Thyroid gland (tissue), 4 donors: ENCODE results near the gene CPN2. TPM values are rescaled to one million over a fixed set of nuclear protein-coding genes. Genes with fewer than 3 reads are reported as not detected.

Experiments used
- DNase-seq, 2 donors: peaks; one replicate each; pipeline ENCODE4 v3.0.0-alpha.2; 2019
- H3K27ac ChIP-seq, 3 donors: fragments of 200-600 bp; sonication (generic); 1 replicate in 2 of 3; 2 replicates in 1 of 3; pipeline ENCODE4 v1.5.1; 2016 to 2019; ENCODE audit warnings: mild to moderate bottlenecking in 1 of 3, moderate library complexity in 1 of 3
- H3K27me3 ChIP-seq: fragments of 200-600 bp; sonication (generic); one replicate; pipeline ENCODE4 v1.5.1; 2019
- H3K36me3 ChIP-seq, 2 donors: fragments of 200-600 bp; sonication (generic); one replicate each; pipeline ENCODE4 v1.5.1; 2016 to 2019
- H3K4me1 ChIP-seq, 2 donors: fragments of 200-600 bp; sonication (generic); one replicate each; pipeline ENCODE4 v1.5.1; 2017 to 2019
- H3K4me3 ChIP-seq, 3 donors: fragments of 200-600 bp; sonication (generic); replicated peaks in 1 of 3; 1 replicate in 2 of 3; 2 replicates in 1 of 3; pipeline ENCODE4 v1.5.1; 2016; ENCODE audit warnings: mild to moderate bottlenecking in 1 of 3
- H3K9me3 ChIP-seq: fragments of 200-600 bp; sonication (generic); one replicate; pipeline ENCODE4 v1.5.1; 2017
- POLR2A ChIP-seq, 2 donors: fragments of 450-650 bp; IDR thresholded peaks; one replicate each; pipeline ENCODE4 v1.6.1; 2017; ENCODE audit warnings: antibody characterized with exemption in 2 of 2, mild to moderate bottlenecking in 2 of 2, moderate library complexity in 1 of 2
- WGBS, 2 donors: methylation state at CpG; one replicate each; pipeline ENCODE4 v1.1.5; 2017; 5-methylcytosine and 5-hydroxymethylcytosine counted together
- intact Hi-C: fragments of 100-400 bp; cut with DNase I; formaldehyde crosslinking; loops from one replicate; pipeline ENCODE4 v1.15.1; 2023
- total RNA-seq, 4 donors: library from RNA; depleted of rRNA; stranded (reverse); fragments of >200 nt; gene quantifications; one replicate each; pipeline ENCODE4 v1.2.3, GENCODE V29; 2016
- TF ChIP-seq, protein P1 (sequence below), 6 experiments: fragments of 200-600 bp in 3 of 6; fragments of 450-650 bp in 3 of 6; sonication (generic) in 3 of 6; IDR thresholded peaks; one replicate each; pipeline ENCODE4 v1.5.1; 2016 to 2019; ENCODE audit warnings: antibody characterized with exemption in 6 of 6, mild to moderate bottlenecking in 2 of 6, inconsistent platforms in 1 of 6, moderate library complexity in 1 of 6

Gene CPN2
- total RNA-seq, 4 donors from 2014 or later: not detected

DNA sequence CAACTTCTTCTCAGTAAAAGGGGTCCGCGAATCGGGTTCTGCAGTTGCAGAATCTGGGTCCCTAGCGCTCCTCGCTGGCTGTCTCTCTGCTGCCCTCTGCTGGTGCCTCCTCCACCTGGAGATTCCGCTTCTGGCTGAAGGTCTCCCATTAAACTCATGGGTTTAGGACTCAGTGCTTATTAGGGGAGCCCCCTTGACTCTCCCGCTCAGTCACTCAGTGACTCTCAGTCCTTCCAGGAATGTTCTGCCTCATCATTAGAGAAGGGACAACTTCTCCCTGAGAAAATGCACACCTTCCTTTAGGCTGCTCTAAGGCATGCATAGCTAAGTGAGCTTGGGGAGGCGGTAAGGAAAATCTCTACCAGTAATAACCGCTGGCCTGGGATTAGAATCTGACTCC lies 7.1 kb downstream of the CPN2 start:
- H3K4me3 ChIP-seq: no peak overlapping the region
- H3K27ac ChIP-seq: no peak overlapping the region
- no peaks in the 10 kb centered on the region for H3K36me3 ChIP-seq
- peak; percentile 75 to 83 for DNase-seq
- H3K27me3 ChIP-seq: no peaks in the 10 kb centered on the region
- WGBS, 2 donors: 33 to 36% methylated on average over 8 to 9 of the region's 9 CpGs
- intact Hi-C loops: loop anchor here (5.0 kb wide), 1 partner anchor 53 kb away; the partner anchor contains the start of gene GP5
- no peaks in the 10 kb centered on the region for H3K9me3 ChIP-seq
- peaks cover 0 to 4% of the 10 kb centered on the region in 2 donors for H3K4me1 ChIP-seq
- TF ChIP-seq, protein P1, sequence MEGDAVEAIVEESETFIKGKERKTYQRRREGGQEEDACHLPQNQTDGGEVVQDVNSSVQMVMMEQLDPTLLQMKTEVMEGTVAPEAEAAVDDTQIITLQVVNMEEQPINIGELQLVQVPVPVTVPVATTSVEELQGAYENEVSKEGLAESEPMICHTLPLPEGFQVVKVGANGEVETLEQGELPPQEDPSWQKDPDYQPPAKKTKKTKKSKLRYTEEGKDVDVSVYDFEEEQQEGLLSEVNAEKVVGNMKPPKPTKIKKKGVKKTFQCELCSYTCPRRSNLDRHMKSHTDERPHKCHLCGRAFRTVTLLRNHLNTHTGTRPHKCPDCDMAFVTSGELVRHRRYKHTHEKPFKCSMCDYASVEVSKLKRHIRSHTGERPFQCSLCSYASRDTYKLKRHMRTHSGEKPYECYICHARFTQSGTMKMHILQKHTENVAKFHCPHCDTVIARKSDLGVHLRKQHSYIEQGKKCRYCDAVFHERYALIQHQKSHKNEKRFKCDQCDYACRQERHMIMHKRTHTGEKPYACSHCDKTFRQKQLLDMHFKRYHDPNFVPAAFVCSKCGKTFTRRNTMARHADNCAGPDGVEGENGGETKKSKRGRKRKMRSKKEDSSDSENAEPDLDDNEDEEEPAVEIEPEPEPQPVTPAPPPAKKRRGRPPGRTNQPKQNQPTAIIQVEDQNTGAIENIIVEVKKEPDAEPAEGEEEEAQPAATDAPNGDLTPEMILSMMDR (IDR thresholded peaks at IDR 0.05): peak; percentile 66 to 95 (median 84)
- TF ChIP-seq POLR2A (IDR thresholded peaks at IDR 0.05): no peak

- 96 to 97% methylated on average over 2 of the region's 2 CpGs for WGBS, 2 donors
- Histone ChIP-seq H3K27ac (no peak overlapping the region), H3K9me3 (no peaks in the 10 kb centered on the region), H3K27me3 (no peaks in the 10 kb centered on the region), H3K36me3 (no peaks in the 10 kb centered on the region), H3K4me3 (no peak overlapping the region), H3K4me1 (peaks cover 0 to 4% of the 10 kb centered on the region in 2 donors)
- no peak for DNase-seq
- TF ChIP-seq POLR2A (IDR thresholded peaks at IDR 0.05): no peak
- TF ChIP-seq, protein P1 (IDR thresholded peaks at IDR 0.05): no peak
- intact Hi-C loops: loop anchor here (5.0 kb wide), 1 partner anchor 54 kb away; the partner anchor contains the start of gene GP5
Observed at GRCh38 chr3:194343561-194343893, 7.6 kb downstream of the CPN2 start.

DNA sequence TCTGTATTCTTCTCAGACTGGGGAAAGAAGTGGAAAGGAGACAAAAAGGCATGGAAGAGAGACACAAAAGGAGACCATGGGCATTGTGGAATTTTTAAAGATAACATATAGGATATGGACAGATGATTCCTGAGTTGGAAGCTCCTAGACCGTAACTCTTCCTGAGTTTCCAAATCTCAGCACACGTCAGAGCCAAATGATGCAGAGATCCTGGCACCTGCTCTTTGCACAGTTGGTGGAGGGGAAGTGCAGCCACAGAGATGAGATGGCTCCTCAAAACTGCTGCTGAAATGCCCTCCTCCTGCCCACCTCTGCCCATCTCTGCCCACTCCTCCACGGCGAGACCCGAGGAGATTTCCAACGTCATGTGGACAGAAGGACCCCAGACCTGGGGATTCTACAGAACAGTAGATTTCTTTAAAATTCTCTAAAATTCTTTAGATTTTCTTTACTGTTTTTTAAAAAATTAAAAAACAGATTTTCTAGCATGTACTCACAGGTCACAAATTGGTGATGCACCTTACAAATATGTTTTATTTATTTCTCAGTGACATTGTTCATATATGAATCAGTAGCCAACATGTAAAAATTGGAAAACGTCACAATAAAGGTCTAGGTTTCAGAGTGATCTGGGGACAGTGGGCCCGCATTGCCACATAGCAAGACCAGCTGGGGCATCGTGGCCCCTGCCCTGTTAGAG lies 8.1 kb downstream of the CPN2 start:
- intact Hi-C loops: loop anchor here (5.0 kb wide), 1 partner anchor 54 kb away; the partner anchor contains the start of gene GP5
- Histone ChIP-seq H3K4me3 (no peak overlapping the region), H3K27me3 (no peaks in the 10 kb centered on the region), H3K9me3 (no peaks in the 10 kb centered on the region), H3K4me1 (peaks cover 0 to 4% of the 10 kb centered on the region in 2 donors), H3K27ac (no peak overlapping the region), H3K36me3 (no peaks in the 10 kb centered on the region)
- TF ChIP-seq POLR2A (IDR thresholded peaks at IDR 0.05): no peak
- TF ChIP-seq, protein P1 (IDR thresholded peaks at IDR 0.05): no peak
- WGBS, 2 donors: 84 to 86% methylated on average over 9 of the region's 9 CpGs
- no peak for DNase-seq

DNA sequence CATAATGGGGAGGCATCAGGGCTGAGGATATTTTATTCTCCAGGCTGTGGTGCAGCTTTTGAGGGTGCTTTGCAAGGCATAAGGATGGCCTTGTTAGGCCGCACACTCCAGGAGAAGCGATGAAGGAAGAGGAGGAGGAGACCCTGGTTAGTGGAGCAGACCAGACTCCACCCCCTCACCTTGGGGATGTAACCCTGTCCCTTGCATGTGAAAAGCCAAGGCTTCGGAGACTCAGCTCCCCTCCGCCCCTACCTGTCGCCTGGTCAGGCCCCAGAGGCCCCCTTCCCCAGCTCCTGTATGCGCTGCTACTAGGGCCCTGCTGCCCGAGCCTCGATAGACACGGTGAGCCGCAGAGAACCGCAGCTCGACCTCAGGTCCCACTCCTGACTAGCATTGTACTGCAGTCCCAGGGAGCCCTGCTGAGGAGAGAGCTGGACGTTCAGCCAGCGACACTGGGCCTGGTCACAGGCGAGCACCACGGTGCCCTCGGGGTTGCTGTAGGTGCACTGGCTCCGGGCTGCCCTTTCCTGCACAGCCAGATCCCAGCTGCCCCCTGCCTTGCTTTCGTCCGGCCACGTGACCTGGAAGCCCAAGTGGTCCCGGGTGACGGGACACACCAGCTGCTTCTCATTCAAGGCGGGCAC lies 10.2 kb downstream of the CPN2 start:
- no peak overlapping the region for H3K4me3 ChIP-seq
- no peak for DNase-seq
- H3K27me3 ChIP-seq: no peaks in the 10 kb centered on the region
- H3K27ac ChIP-seq: no peak overlapping the region
- intact Hi-C loops: loop anchor here (5.0 kb wide), 1 partner anchor 56 kb away; the partner anchor contains the start of gene GP5
- H3K36me3 ChIP-seq: no peaks in the 10 kb centered on the region
- no peaks in the 10 kb centered on the region for H3K9me3 ChIP-seq
- WGBS, 2 donors: 88 to 92% methylated on average over 3 to 24 of the region's 24 CpGs
- TF ChIP-seq, protein P1 (IDR thresholded peaks at IDR 0.05): no peak
- TF ChIP-seq POLR2A (IDR thresholded peaks at IDR 0.05): no peak
- peaks cover 0 to 4% of the 10 kb centered on the region in 2 donors for H3K4me1 ChIP-seq

DNA sequence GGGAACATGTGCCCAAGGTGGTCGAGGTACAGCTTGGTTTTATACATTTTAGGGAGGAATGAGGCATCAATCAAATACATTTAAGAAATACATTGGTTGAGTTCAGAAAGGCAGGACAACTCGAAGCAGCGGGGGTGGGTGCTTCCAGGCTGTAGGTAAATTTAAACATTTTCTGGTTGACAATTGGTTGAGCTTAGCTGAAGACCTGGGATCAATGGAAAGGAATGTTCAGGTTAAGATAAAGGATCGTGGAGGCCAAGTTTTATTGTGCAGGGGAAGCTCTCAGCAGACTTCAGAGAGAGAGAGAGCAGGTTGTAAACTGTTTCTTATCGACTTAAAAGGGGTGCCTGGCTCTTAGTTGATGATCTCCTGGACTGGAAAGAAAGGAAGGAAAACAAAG lies 11.3 kb downstream of the CPN2 start:
- no peak overlapping the region for H3K4me3 ChIP-seq
- WGBS, 2 donors: 57 to 65% methylated on average over 5 of the region's 5 CpGs
- intact Hi-C loops: loop anchor here (5.0 kb wide), 2 partner anchors 57 to 257 kb away; partner anchors contain the start of gene GP5
- peaks cover 0 to 4% of the 10 kb centered on the region in 2 donors for H3K4me1 ChIP-seq
- no peak overlapping the region for H3K27ac ChIP-seq
- no peak for DNase-seq
- H3K27me3 ChIP-seq: no peaks in the 10 kb centered on the region
- no peak for TF ChIP-seq POLR2A (IDR thresholded peaks at IDR 0.05)
- TF ChIP-seq, protein P1 (IDR thresholded peaks at IDR 0.05): no peak
- H3K9me3 ChIP-seq: no peaks in the 10 kb centered on the region
- H3K36me3 ChIP-seq: no peaks in the 10 kb centered on the region
